GM19467 (cell line): ENCODE results near the gene NXPH1.

Experiments
- ATAC-seq: cut with Tn5 transposase; IDR thresholded peaks from one replicate; pipeline ENCODE4 v1.9.1; 2021; ENCODE audit warnings: mild to moderate bottlenecking, moderate library complexity; ENCODE audit not compliant: unreplicated experiment

NXPH1 gene

DNA sequence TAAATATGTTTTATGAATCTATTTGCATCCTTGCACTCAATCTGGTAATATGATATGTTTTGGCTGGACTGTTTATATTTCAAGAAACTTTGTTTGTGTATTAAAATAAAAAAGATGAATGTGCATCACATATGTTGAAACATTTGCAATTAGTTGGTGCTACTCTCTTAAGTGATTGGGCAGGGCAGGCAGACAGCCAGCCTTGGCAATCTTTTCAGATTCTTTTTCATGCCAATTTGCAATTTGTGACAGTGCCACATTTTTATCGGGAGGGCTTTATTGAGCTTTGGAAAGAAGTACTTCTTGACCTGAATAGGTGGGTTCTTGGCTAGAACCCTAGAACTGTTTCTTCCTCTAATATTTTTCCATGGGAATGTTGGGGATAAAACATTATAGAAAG is 152.2 kb downstream of the NXPH1 start:
- ATAC-seq, result no peak

DNA sequence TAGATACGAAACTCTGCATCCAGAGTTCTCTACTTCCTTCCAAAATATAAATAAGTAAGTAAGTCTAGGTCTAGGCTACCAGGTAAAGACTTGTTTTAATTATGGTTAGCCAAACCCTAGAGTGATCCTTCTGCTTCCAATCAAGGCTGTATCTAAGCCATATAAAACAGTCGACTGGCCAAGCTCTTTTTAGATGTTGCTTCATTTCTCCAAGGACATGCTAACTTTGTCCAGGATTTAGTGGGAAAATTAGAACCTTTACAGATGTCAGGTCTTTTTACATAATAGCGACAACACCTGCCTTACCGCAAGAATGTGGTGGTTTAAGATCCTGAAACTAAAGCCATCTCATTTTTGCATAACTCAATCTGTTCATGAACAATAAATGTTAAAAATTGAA is 156.8 kb downstream of the NXPH1 start:
- no peak for ATAC-seq

DNA sequence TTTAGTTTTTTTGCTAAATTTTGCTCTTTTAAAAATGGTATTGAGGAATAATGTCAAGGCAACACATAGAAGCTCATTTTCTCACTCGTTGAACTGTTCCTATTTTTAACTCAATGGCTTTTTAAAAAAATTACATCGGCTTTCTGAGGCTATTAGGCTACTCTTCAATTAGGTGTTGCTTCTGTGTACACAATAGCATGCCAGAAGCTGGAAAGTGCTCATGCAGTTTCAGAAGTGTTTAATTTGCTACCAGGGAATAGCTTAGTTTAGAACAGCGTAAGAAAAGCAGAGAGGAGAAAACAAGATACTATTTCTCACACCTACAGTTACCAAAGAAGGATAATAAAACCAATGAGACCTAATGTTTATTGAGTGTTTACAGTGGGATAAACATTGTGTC is 157.4 kb downstream of the NXPH1 start:
- ATAC-seq, result no peak

DNA sequence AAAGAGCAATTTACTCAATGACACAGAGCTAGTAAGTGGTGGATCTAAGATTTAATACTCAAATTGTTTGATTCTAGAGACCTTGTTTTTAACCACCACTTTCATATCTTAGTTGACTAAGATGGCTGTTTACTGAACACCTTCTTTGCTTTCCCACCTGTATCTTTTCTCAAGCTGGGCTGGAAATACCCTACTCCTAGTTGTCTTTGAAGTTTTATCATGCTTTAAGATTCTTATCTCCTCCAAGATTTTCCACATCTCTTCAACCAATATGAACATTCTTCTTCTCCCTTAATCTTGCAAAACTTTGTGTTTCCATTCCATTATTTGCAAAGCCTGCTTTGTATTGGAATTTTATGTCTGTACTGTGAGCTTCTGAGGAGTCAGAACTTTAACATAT is 157.9 kb downstream of the NXPH1 start:
- ATAC-seq, result no peak

DNA sequence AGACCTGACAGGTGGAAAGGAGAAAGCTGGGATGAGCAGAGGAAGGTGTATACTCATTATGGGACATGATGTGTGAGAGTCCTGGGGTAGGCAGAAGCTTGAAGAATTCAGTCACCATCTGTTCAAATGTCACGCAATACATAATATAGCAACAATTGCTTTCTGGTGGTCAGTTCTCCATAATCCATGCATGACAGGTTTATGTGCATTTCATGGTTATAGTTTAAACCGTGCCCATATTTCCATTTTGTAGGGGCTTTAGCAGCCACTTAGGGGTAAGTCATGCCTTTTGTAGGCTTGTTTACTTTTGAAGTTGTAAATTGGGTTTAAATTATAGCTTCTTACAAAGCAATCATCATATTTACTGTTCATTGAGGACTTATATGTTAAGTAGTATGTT is 158.8 kb downstream of the NXPH1 start:
- no peak for ATAC-seq

DNA sequence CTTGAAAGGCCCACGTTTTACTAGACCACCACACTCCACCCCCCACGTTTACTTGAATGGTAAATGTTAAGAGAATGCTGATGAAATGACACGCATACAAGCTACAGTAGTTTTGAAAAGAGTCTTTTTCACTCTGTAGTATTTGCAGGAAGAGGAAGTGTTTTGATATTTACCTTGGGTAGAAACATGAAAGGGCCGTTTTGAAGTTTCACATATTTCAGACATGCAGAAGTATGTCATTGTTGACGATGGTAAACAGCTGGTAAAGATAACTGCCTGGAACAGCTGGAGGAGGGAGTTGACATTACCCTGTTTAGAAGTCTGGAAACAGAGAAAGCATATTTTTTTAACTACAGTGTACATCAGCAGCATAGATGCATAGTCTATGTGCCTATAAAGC is 160.7 kb downstream of the NXPH1 start:
- no peak for ATAC-seq

DNA sequence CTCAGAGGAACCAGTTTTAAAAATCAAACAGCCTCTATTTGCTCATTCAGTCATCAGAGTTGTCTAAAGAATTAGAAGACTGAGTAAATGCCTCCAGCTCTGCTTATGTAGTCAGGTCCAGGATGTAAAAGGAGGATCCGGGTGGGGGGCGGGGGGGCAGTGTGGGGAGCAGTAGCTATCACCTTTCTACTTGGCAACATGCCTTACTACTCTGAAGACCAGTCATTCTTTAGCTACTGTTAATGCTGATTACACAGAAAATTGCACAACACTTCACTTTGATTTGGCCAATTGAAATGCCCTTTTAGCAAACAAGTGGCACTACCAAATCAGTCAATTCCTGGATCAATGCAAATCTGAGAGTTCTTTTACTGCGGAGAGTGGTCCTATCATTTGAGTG is 164.2 kb downstream of the NXPH1 start:
- ATAC-seq, result no peak

DNA sequence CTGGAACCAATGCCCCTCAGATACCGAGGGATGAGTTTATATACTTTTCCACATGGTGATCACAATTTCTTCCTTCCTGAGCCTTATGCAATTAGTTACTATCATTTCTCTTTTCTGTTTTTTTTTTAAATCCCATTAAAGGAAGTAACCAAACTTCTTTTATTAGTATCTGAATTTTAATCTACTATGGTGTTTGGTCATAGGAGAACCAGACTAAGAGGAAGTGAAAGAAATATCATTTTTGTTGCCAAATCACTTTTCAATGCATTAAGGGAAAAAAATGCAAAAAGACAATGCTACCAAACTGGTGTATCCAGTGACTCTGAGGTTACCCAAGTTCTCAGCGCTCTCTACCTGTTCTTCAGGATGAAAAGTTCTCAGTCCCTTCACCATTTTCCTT is 167.7 kb downstream of the NXPH1 start:
- no peak for ATAC-seq

DNA sequence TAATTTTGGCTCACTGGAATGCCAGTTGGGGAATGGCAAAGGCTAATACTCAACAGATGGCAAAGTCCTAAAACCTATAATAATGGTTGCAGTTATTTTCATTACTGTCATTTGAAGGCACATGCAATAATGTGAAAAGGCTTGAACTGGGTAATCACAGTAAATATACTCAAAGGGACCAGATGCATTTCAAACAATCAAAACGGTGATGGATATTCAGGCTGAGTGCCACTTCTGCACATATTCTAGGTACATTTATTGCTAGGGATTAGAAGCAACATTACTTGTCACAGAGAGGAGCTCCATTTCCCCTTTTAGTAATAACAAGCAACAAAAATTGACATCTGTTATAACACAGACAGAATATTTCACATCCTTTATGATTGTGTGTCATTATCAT is 171.8 kb downstream of the NXPH1 start:
- ATAC-seq, result no peak

DNA sequence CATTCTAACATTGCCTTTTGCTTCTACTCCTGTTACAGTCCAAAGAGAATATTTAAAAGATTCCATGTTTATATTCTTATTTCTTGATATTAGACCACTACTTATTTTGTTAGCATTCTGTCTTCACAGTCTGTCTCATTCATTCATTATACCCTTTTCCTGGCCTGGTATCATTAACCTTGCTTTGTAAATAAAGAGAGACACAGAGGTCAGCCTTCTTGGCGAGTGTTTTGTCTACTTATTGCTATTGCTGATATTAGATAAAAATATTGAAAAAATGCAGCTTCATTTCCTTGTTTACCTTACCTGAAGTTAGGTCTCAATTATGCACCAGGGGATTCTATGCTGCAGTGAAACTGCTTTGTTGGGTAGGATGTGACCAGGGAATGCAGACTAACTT is 179.2 kb downstream of the NXPH1 start:
- no peak for ATAC-seq

DNA sequence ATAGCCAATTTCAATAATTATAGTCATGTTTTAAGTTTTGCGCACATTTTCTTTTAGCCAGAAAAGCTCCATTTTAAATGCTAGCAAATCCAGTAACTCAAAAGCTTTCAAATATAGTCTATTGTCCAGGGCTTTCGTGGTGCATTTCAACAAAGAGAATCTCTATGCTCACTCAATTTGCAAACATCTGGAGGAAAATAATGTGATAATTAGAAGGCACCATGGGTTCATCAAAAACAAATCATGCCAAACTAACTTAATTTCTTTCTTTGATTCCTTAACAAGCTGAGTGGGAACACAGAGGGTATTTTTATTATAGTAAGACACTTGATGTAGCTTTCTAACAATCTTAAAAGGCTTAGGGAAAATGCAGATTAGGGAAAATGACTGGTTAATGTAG is 179.8 kb downstream of the NXPH1 start:
- no peak for ATAC-seq

DNA sequence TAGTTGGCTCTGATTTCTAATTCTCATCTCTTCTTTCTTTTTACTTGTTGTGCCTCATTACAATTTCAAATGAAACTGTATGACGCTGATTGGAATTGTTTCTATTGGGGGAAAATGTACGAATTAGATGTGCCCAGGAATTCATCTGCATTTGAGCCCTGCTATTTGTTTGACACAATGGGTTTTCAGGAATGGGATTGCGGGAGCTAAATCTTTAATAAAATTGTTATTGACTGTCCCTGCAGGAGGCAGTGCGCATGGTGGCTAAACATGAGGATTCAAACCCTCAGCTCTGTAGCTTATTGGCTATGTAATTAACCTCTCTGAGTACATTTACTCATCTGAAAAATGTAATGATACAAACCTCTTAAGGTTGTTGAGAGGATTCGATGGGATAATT is 181.6 kb downstream of the NXPH1 start:
- ATAC-seq, result no peak

DNA sequence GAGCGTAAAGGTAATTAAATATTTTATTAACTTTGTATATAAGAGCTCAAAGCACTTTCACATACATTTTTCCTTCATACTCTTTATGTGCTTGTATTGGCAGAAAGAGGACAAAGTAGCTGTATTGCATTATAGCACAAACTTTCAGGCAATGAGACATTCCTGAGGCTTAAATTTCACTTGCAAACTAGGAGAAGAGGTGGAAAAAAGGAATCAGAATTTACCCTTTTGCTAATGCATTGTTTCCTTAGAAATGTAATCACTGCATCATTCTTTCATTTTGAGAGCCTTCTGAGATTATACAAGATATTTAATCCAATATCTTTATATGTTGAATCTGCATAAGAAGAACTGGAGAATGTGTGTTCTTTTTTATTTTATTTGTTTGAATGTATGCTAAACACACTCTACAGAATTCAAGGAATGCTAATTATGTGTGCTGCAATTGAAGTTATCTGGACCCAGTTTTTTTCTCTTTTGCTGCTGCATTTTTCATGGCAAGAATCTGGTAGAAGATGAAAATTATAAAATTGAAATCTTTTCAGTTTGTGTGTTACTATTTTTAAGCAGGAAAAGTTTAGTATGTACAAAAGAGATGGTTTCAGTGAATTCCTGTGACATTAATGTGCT is 185.1 kb downstream of the NXPH1 start:
- ATAC-seq, result no peak

DNA sequence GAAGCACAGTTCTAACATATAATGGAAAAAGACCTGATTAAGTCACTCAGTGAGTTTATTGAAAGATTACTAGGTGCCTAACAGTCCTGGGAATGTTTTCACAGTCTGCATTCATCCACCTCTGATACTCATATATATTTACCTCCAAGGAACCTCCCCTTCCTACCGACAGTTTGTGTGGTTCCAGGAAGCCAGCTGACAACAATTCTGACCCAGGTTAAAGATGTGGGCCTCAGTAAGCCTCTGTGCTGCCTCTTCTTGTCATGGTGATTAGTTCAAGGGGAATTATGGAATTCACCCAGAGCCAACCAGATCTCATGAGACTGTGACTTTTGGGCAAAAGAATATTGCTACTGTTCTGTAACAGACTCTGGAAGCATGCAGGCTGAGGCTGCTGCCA is 186.8 kb downstream of the NXPH1 start:
- ATAC-seq, result no peak

DNA sequence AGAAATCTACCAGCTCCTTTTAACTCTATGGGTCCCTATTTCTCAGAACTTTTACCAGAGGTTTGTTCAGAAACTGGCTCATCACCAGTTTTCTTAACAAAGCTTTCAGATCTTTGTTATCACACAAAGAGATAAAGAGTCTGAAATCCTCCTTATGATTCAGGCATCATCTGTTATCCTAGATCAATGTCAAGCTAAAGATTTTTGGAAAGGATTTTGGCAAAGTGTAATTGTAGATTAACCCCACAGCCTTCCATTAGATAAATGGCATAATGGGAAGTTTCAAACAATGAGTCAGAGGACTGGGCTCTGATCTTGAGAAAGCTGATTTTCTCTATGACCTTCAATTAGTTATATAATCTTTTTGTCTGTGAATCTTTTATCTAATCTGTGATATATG is 192.2 kb downstream of the NXPH1 start:
- ATAC-seq, result no peak

DNA sequence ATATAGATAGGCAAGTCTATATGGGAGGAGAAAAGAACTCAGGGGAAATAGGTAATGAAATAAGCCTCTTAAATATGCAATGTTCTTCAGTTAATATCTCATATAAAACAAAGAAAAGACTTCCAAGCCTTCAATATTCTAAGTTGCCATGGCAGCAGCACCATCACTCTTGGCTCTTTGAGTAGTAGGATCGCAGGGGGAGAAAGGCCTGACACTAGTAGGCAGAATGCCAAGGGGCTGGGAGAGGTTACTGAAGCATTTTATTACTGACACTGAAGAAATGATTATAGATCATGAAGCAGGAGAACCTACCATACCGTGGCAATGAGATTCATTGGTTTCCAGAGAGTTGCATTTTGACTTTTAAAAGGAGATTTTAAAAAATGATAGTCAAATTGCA is 193.9 kb downstream of the NXPH1 start:
- ATAC-seq, result no peak

DNA sequence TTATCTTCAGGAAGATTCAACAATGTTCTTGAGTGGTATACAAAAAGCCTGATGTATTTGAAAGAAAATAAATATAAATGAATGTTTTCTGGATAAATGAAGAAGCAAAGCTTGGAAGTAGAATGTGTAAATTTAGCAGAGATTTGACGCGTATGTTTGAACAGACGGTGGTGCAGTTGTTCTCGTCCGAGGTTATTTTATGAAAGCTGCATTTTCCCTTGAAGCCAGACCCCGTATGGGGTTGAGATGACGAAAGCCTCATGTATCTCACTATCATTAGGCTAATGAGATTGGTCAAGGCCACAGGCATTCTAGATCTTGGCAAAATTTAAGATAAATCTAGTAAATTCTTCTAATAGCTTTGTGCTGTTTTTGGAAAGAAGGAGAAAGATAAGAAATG is 195.2 kb downstream of the NXPH1 start:
- ATAC-seq, result no peak

DNA sequence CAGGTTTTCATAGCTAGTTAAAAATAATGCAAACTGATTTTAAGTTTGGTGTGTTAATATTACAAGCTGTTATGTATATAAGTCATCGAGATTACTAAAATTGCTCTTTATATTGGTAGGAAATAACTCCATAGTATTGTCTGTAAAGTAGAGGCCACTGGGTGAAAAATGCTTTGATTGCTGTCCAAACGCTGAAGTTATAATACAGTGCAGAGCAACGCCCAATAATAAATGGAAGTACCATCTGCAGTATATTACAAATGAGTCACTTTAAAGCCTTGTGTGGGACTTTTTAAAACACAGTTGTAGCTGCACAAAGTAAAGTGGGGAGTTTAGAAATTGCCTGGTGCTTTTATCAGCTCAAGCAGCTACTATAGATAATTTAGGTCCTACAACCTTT is 196.1 kb downstream of the NXPH1 start:
- no peak for ATAC-seq

DNA sequence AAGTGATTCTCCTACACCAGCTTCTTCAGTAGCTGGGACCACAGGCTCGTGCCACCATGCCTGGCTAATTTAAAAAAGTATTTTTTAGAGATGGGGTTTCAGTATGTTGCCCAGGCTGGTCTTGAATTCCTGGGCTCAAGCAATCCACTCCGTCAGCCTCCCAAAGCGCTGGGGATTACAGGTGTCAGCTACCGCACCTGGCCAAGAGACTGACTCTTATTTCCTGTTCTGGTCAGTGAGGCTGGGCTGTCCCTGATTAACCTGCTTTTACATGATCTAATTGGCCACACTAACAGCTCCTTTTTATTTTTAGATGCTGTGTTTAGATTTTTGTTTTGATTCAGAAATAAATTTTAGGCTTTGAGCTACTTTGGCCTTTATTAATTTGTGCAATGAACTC is 203.9 kb downstream of the NXPH1 start:
- ATAC-seq, result no peak

DNA sequence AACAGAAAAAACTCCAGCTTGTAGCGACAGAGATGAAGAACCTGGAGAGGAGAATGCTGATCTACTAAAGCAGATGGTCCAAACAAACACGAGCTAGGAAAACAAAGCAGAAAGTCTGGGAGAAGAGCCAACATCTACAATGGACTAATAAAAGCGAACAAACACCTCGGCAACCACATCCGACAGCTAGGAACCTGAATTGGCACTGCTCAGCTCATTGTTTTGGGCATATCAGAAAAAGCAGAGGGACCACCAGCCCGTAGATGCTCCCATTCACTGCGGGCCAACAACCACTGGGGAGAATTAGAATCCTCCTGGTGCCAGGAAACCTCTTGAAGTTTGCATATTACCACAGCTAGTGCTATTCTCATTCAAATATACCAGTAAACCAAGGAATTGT is 204.7 kb downstream of the NXPH1 start:
- no peak for ATAC-seq

DNA sequence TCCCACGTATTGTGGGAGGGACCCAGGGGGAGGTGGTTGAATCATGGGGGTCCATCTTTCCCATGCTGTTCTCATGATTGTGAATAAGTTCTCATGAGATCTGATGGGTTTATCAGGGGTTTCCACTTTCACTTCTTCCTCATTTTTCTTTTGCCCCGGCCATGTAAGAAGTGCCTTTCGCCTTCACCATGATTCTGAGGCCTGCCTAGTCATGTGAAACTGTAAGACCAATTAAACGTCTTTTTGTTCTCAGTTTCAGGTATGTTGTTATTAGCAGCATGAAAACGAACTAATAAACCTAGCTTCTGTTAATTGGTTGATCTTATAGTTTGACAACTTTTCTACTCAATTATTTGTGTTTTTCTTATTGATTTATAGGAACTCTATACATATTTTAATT is 206.3 kb downstream of the NXPH1 start:
- ATAC-seq, result no peak

DNA sequence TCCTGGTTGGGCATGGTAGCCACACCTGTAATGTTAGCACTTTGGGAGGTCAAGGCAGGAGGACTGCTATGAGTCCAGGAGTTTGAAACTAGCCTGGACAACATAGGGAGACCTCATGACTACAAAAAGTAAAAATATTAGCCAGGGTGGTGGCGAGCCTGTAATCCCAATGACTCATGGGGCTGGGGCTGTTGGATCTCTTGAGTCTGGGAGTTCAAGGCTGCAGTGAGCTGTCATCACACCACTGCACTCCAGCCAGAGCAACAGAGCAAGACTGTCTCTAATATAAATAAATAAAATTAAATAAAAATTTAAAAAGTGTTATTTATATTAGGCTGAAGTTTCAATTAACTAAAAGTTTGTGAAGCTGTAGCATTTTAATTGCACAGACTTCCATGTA is 207.3 kb downstream of the NXPH1 start:
- no peak for ATAC-seq

DNA sequence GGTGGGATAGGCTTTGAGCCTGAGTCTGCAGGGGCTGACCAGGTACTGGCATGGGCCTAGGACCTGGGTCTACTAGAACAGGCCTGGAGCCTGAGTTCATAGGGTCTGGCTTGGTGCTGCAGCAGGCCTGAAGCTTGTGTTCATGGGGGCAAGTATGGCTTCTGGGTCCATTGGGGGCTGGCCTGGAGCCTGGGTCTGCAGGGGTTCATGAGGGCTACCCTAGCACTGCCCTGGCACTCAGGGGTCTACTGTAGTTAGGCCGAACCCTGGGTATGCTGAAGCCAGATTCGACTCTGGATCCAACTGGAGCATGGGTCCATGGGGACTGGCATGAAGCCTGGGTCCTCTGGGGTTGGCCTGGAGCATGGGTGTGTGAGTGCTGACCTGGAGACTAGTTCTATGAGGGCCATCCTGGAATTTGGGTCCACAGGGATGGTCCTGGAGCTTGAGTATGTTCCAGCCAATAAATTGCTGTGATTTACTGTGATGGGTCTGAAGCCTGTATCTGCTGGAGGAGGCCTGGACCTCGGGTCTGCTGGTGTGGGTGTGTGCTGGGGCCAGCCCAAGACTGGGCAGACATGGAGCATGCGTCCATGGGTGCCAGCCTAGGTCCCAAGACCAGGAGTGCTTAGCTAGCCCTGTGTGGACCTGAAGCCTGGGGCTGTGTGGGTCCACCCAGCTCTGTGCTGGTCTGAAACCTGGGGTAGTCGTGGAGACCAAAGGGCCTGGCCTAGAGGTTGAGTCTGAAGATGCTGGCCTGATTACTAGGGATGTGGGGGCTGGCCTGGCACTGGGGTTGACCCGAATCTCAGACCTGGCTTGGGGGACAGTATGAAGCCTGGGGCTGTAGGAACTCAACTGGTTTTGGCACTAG is 235.5 kb downstream of the NXPH1 start:
- no peak for ATAC-seq
